GM18907 (cell line): ENCODE measurements around the gene SNAPC3.

Experiments
- ATAC-seq: cut with Tn5 transposase; IDR thresholded peaks from one replicate; pipeline ENCODE4 v1.9.1; 2021; ENCODE audit warnings: mild to moderate bottlenecking, moderate library complexity; ENCODE audit not compliant: unreplicated experiment

The SNAPC3 gene

GRCh38 chr9:15491950-15492349 lies 69.3 kb downstream of the SNAPC3 start:
- no peak for ATAC-seq

GRCh38 chr9:15492485-15493150 lies 69.9 kb downstream of the SNAPC3 start:
- ATAC-seq = no peak

GRCh38 chr9:15498246-15498995 lies 75.7 kb downstream of the SNAPC3 start:
- ATAC-seq = no peak

DNA sequence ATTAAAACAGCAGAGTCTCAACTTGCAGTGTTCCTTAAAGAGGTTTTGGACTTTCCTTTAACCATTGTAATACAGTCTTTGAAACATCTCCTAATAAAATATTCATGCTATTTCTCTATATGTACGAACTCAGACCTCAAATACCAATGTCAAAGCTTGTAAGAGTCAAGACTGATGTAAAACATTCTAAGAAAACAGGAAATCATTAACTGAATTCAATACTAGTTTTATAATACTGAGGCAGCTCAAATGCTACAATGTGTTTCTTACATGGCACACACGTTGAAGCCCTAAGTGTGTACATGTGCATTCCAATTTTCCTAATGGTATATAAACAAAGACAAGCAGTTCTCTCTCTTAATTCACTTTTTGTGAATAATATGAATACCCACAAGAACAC lies 76.5 kb downstream of the SNAPC3 start:
- ATAC-seq = no peak

- ATAC-seq = no peak
Measured at GRCh38 chr9:15501179-15501578, 78.5 kb downstream of the SNAPC3 start.

DNA sequence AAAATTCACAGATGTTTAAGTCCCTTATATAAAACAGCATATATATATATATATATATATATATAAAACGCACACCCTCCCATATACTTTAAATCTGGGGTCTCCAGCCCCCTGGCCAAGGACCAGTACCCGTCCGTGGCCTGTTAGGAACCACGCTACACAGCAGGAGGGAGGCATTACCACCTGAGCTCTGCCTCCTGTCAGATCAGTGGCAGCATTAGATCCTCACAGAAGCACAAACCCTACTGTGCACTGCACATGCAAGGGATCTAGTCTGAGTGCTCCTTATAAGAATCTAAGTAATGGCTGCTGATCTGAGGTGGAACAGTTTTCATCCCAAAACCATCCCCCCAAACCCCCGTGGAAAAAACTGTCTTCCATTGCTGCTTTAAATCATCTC lies 79.1 kb downstream of the SNAPC3 start:
- ATAC-seq = no peak

GRCh38 chr9:15505921-15506320 lies 83.2 kb downstream of the SNAPC3 start:
- ATAC-seq = no peak

- ATAC-seq = peak; percentile 46
Measured at GRCh38 chr9:15509931-15510788, 87.5 kb downstream of the SNAPC3 start.

GRCh38 chr9:15510789-15511575 lies 88.3 kb downstream of the SNAPC3 start, which contains the start of gene PSIP1:
Gene PSIP1, minus strand, starts transcription at chr9:15510970. Its CDS starts 782 bp downstream, at chr9:15510188.
- ATAC-seq = peak; percentile 88
